Kidney (tissue), 14 donors: Measurements from ENCODE around the gene P4HA1. TPM values are rescaled to one million over a fixed set of nuclear protein-coding genes. Genes with fewer than 3 reads are reported as not detected.

Experiments used
- DNase-seq, 5 donors: peaks; one replicate each; pipeline ENCODE4 v3.0.0-alpha.2; 2013 to 2020
- FAIRE-seq: peaks from 2 replicates; lab custom pipeline; 2012; peaks lifted over from hg19 to GRCh38; lab: Jason Lieb, UNC
- H3K27ac ChIP-seq, 2 donors: one replicate each; pipeline ENCODE4 v1.7.0; 2013; ENCODE audit warnings: low read depth in 2 of 2, low read length in 2 of 2, inconsistent platforms in 1 of 2
- H3K27me3 ChIP-seq: one replicate; pipeline ENCODE4 v1.7.1; 2013; ENCODE audit warnings: low read length, inconsistent platforms; ENCODE audit not compliant: control insufficient read depth, insufficient read depth
- H3K36me3 ChIP-seq, 3 donors: one replicate each; pipeline versions ENCODE4 v1.7.0 to v1.7.1; 2013; ENCODE audit warnings: low read length in 3 of 3, control low read depth in 1 of 3, inconsistent platforms in 1 of 3; ENCODE audit not compliant: insufficient read depth in 3 of 3, control insufficient read depth in 2 of 3
- H3K4me1 ChIP-seq, 3 donors: one replicate each; pipeline versions ENCODE4 v1.7.0 to v1.7.1; 2013; ENCODE audit warnings: low read length in 3 of 3, inconsistent platforms in 1 of 3, low read depth in 1 of 3; ENCODE audit not compliant: control insufficient read depth in 2 of 3, insufficient read depth in 2 of 3
- H3K4me3 ChIP-seq, 3 donors: one replicate each; pipeline versions ENCODE4 v1.7.0 to v1.8.1; 2013; ENCODE audit warnings: low read length in 3 of 3, control low read depth in 1 of 3, inconsistent platforms in 1 of 3
- H3K9ac ChIP-seq, 3 donors: one replicate each; pipeline versions ENCODE4 v1.7.0 to v1.7.1; 2013; ENCODE audit warnings: low read length in 3 of 3, control low read depth in 1 of 3, inconsistent platforms in 1 of 3
- H3K9me3 ChIP-seq, 3 donors: one replicate each; pipeline versions ENCODE4 v1.7.0 to v1.7.1; 2013; ENCODE audit warnings: low read length in 3 of 3, control low read depth in 1 of 3, inconsistent platforms in 1 of 3; ENCODE audit not compliant: control insufficient read depth in 2 of 3, insufficient read depth in 1 of 3
- CTCF ChIP-seq: IDR thresholded peaks from 3 replicates; pipeline ENCODE4 v1.5.1; 2012; ENCODE audit warnings: mild to moderate bottlenecking, moderate library complexity, borderline replicate concordance; ENCODE audit not compliant: insufficient read depth; ENCODE audit errors: extremely low read depth
- intact Hi-C: fragments of 100-400 bp; cut with DNase I; formaldehyde crosslinking; loops from one replicate; pipeline ENCODE4 v1.11.1; 2022
- polyA plus RNA-seq: library from polyadenylated mRNA; stranded (reverse); fragments of 350-450 nt; fragmentation: Illumina TruSeq; extraction: RNeasy Lipid Tissue Mini Kit (QIAGEN cat#74804); gene quantifications from one replicate; pipeline ENCODE4 v1.2.3, GENCODE V29; 2014; ENCODE audit warnings: low read depth, low replicate concordance; ENCODE audit not compliant: insufficient read depth
- total RNA-seq: library from RNA; stranded (reverse); fragmentation: NEBNext Ultra II Directional; extraction: Animal tissue kit (Norgen Biotek cat#: 25700); gene quantifications from one replicate; pipeline ENCODE4 v1.2.1, GENCODE V29; 2021
- donor health status: control.
- donor health status: control.
- donor health status: control.
- donor health status: control.
- donor health status: control.
- donor health status: DM: yes; HTN: yes; CAD: no.
- donor health status: Normal renal cell carcinoma (clear cell type).

P4HA1 gene
- total and polyA plus RNA-seq, 2 donors from 2014 or later = 15.7 to 25.3 TPM

GRCh38 chr10:73093922-73094850 is 2.5 kb downstream of the P4HA1 start:
- Histone ChIP-seq H3K9ac (peak overlapping the region in 1 of 3 donors; percentile 15), H3K27ac (no peak overlapping the region), H3K36me3 (no peaks in the 10 kb centered on the region), H3K4me1 (peaks cover 0 to 4% (median 2%) of the 10 kb centered on the region in 3 donors), H3K4me3 (peak overlapping the region; percentile 16 to 97 (median 71)), H3K9me3 (no peaks in the 10 kb centered on the region), H3K27me3 (no peaks in the 10 kb centered on the region)
- intact Hi-C loops = no loop called here
- no peak for FAIRE-seq
- TF ChIP-seq CTCF = no peak
- peak in 2 of 5 donors; percentile 29 to 30 for DNase-seq

GRCh38 chr10:73092830-73093229 is 3.8 kb downstream of the P4HA1 start:
- TF ChIP-seq CTCF = no peak
- FAIRE-seq (no peak), DNase-seq (no peak)
- H3K4me1 ChIP-seq = peaks cover 0 to 4% (median 2%) of the 10 kb centered on the region in 3 donors
- intact Hi-C loops = no loop called here
- H3K27ac ChIP-seq = no peak overlapping the region
- H3K36me3 ChIP-seq = no peaks in the 10 kb centered on the region
- H3K9ac ChIP-seq = no peak overlapping the region
- H3K9me3 ChIP-seq = no peaks in the 10 kb centered on the region
- no peaks in the 10 kb centered on the region for H3K27me3 ChIP-seq
- H3K4me3 ChIP-seq = no peak overlapping the region

- no peak for DNase-seq
- H3K4me3 ChIP-seq = no peak overlapping the region
- H3K9ac ChIP-seq = no peak overlapping the region
- H3K4me1 ChIP-seq = peaks cover 0 to 10% (median 0%) of the 10 kb centered on the region in 3 donors
- H3K27me3 ChIP-seq = no peaks in the 10 kb centered on the region
- intact Hi-C loops = no loop called here
- FAIRE-seq = no peak
- H3K27ac ChIP-seq = no peak overlapping the region
- no peaks in the 10 kb centered on the region for H3K36me3 ChIP-seq
- TF ChIP-seq CTCF = no peak
- H3K9me3 ChIP-seq = no peaks in the 10 kb centered on the region
Measured at GRCh38 chr10:73088304-73088703, 8.4 kb downstream of the P4HA1 start.
